Endometrium (tissue), 2 donors: Measurements from ENCODE around the gene NCOA6.
"Not testable (repeated sequence)": the region's sequence is repeated elsewhere in the genome, so short reads cannot be mapped to it uniquely, and the experiment has no call there.

ENCODE experiments used
- FAIRE-seq: peaks from 2 replicates; lab custom pipeline; 2012; peaks lifted over from hg19 to GRCh38; lab: Jason Lieb, UNC
- donor health status: control.
- donor health status: control.

NCOA6 gene

DNA sequence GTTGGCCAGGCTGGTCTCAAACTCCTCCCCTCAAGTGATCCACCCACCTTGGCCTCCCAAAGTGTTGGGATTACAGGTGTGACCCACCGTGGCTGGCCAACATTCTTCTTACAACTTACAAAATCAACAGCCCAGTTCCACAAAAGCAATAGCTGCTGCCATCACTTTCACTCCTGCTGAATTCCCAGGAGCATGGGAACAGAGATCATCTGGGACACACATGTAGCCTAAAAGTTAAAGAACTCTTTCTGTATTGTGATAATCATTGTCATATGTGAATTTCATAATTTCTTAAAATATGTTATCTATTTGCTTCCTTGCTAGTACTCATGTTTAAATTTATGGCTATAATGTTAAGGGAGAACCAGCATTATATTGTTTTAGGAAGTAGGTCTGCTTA, 51.7 kb downstream of the NCOA6 start:
- FAIRE-seq = no peak

DNA sequence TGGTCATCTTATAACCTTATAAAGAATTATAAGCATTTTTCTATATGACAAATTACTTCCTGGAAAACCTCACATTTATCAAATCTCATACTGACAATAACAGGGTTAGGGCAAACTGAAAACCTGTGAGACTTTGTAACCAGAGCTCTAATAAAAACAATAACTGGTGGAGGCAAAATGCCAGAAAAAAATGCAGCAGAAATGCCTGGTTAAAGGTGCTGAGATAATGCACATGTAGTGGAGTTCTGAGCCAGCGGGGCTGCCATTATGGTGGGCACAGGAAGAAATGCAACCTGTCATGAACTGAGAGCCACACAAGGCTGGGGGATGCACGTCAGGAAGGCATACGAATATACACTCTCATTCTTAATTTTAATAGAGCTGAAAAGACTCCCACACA, 53.0 kb downstream of the NCOA6 start:
- no peak for FAIRE-seq

DNA sequence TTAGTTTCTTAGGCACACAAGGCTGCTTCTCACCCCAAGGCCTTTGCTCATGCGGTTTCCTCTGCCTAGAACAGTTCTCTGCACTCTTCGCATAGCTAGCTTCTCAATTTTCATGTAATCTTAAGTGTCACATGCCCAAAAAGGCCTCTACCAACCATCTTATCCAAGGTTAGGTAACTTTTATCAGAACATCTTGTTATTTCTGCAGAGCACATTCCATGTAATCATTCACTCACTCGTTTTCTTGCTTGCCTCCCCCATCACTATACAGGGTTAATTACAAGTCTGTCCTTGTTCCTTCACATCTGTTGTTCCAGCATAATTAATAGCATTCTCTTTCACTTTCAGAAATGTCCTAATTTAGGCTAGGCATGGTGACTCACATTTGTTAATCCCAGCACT, 53.8 kb downstream of the NCOA6 start:
- no peak for FAIRE-seq

DNA sequence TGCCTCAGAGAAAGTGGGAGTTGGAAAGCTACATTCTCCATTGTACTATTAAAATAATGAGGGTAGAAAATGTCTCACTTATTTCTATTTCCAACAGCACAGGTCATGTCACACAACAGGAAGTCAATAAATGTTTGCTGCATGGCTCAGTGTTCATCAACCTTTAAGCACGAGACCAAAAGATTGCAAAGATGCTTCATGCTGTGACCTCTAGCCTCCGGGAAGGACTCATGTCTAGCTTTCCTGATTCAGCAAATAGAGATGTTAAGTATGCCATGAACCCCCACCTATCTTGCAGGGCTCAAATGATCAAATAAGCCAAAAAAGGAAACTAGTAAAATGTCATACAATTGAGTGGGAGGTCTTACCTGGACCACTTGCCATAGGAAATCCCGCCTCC, 57.4 kb downstream of the NCOA6 start:
- no peak for FAIRE-seq

DNA sequence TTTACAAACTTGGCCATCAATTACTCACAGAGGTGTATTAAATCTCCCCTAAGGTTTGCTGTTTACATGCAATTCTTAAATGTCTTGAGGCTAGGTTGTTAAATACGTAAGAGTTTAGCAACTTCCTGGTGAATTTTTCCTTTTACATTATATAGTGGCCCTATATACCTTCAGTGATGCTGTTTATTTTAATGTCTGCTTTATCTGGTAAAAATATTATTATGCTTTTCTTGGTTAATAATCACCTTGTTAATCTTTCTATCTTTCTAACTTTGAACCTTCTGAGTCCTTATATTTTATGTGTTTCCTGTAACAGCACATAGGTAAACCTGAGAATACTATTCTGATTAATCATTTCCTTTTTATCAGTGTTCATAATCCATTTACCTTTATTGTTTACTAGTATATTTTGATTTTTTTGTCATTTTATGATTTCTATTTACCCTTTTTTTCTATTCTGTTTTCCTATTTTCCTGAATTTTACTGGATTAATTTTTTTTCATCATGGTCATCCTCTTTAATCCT, 63.4 kb downstream of the NCOA6 start:
- peak; percentile 39 for FAIRE-seq

DNA sequence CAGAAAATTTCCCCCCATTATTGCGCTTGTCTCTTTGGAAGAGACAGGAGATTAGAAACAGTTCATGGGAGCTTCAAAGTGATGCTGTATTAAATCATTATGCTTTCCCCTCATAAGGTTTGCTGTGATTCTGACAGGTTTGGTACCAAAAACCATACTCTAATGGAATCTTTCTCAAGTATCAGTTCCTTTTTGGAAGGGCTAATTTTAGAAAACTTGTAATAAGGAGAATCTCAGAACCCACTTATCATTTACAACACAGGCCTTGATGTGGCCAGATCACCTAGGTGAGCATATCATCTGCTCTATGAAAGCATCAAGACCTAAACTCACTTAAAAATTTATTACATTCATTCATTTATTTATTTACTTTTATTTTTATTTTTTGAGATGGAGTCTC, 70.1 kb downstream of the NCOA6 start:
- FAIRE-seq = no peak

DNA sequence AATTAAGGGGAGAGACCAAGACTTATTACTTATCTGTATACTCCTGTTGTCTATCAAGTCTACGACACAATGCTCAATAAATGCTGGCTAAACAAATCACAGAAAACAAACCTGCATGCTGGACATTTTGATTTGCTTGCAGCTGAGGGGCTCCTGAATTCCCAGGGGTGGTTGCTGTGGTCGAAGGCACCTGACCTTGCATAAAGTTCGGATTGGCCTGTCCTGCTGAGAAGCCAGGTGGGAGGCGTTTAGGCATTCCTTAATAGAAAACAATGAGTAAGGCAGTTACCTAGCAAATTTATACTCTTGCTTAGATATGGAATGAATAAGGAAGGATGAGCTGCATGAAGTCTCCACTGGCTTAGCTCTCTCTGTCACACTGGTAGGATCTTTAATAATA, 70.8 kb downstream of the NCOA6 start:
- no peak for FAIRE-seq

DNA sequence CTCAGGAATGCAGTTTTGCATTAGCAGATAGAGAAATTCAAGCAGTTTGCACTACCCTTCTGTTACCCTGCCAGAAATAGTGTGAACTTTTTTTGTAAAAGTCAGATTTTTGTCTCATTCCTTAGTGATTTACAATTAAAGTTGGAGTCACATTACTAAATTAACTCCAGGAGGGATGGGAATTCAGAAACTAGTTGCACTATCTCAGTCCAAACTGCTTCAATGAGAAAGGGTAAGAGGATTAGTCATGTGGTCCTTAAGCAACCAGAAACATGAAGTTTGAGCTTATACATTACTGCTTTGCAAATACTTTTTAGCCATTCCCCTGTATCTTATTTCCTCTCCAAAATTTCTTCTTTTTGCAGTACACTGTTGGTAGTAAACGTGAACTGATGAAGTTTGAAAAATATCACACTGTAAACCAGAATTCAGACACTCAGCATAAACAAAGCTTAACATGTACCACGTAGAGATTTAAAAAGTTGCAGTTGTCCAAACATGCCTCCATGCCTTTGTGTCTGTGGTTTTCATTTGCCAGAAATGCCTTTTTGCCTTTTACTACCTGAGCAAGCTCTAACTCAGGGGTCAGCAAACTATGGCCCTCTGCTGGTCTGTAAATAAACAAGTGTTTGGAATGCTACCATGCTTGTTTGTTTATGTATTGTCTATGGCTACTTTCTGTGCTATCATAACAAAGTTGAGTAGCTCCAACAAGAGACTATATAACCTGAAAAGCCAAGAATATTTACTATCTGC, 71.6 kb downstream of the NCOA6 start:
- FAIRE-seq = no peak

DNA sequence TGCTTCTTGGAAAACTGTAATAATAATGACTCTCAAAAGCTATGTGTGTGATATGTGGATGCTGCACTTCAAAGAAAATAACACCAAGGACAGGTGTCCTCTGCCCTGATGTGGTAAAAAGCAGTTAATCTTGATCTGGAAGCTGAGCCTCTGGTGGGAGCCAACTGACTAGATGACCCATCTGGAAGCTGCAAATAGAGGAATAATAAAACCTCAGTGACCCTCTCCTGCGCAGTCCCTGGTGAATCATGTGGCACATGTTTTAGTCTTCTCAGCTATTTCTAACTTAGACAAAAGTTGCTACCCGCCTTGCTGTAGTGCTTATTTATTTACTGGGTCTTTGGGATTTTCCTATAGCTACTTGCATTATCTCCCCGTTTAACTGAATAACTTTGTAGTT, 74.0 kb downstream of the NCOA6 start:
- FAIRE-seq = no peak

DNA sequence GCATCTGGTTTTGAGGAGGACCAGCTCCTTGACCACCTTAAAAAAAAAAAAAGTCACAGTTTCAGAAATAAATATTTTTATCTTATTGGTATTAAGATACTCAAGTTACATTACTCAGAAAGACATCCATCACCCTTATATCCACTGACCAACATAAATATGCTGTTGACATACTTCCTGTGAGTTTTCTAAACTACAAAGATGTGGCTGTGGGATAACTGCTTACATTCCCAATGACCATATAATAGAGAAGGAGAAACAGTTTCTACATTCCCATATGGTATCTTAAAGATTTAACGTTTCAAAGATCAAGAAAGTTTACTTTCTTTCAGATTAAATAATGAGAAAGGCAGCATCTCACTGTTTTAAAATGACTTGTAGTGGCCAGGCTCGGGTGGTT, 75.0 kb downstream of the NCOA6 start:
- no peak for FAIRE-seq

DNA sequence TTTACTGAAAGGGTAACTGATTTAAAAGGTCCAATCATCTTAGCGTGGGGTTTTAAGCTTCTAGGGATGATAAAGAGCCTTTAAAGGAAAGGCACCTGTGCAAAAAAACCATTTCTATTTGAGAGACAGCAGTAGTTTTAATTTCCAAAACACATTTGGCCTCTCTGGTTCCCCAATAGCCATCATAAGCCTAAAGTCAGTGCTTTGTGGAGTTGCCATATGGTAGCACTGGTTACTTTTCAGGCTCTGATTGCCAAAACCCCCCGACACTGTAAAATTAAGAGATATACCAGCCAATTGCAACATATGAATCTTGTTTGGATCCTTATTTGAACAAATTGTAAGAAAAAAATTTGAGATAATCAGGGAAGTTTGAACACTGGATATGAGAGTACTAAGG, 76.7 kb downstream of the NCOA6 start:
- no peak for FAIRE-seq

DNA sequence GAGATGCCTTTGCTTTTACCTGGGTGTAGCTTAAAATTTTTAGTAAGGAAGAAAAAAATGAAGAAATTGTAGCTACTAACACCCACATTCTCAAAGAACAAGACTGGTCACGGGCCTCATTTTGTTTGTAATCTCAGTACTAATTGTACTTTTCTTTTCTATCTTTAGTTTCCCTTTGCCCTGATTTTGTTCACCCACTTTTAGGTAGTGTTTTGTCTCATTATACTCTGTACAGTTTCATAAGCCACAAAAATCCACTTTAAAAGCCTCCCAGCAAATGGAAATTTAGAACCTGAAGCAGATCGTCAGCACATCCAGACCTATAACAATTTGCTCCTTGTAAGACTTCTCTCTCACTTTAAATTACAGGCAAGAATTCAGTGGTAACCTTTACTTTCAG, 78.0 kb downstream of the NCOA6 start:
- FAIRE-seq = no peak

DNA sequence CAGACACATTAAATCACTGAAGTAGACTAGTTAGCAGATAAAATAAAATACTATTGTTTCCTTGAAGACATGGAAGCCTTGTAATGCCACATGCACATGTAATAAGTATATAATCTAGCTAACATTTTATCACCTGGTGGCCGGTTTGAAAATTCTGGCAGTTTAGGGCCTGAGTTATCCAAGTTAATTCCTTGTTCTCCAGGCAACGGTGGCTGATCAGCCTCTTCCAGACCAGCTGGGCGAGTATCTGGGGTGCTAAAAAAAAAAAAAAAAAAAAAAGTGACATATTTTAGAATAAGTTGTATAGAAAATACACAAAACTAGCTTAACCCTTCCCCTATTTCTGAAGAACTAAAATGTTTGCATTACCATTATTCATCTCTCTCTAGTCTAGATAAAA, 78.8 kb downstream of the NCOA6 start:
- FAIRE-seq = no peak

DNA sequence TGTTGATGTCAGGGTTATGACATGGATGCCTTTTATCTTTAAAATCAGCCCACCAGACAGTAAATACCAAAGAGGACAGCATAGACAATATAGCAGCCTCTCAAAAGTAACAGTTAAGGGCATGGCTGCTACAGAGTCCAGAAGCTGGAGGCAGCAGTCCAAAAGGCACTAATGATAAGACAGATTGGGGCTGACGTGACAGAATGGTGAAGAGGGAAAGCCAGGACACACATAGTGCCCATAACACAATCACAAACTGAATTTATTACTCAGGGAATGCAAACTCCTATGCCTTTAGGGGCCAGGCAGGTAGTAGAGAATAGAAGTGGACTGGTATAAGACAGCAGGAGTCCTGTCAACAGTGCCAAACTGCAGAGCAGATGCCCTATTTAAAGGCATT, 80.6 kb downstream of the NCOA6 start:
- no peak for FAIRE-seq

DNA sequence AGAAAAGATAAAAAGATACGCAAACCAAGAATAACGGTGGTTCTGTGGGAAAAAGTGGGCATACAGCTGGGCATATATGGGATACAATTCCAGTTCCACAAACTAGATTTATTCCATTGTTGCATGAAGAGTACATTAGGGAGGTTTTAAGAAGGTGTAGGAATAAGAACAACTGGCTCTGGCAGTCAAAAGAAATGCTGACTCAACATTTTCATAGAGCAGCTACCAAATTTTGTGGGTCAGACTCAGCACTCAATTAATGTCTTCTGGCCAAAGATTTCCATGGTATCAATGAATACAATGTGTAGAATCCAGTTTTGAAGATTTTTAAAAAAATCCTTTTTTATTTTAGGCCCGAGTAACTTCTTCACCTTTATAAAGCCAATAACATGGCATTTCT, 81.1 kb downstream of the NCOA6 start:
- FAIRE-seq = no peak

DNA sequence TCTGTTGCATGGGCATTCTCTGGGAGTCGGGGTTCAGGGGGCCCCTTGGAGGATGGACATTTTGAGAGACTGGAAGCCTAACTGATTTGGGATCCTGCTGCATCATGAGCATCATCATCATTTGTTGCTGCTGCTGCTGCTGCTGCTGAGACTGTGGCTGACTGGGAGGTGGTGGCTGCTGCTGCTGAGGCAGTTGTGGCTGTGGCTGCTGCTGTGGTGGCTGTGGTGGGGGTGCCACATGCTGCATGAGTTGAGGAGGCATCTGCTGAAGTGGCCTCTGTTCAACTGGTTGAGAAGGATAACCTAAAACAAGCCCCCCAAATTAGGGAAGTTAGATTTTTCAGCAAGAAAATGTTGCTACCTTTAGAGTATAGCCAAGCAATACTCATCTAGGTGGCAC, 82.4 kb downstream of the NCOA6 start:
- FAIRE-seq = no peak

DNA sequence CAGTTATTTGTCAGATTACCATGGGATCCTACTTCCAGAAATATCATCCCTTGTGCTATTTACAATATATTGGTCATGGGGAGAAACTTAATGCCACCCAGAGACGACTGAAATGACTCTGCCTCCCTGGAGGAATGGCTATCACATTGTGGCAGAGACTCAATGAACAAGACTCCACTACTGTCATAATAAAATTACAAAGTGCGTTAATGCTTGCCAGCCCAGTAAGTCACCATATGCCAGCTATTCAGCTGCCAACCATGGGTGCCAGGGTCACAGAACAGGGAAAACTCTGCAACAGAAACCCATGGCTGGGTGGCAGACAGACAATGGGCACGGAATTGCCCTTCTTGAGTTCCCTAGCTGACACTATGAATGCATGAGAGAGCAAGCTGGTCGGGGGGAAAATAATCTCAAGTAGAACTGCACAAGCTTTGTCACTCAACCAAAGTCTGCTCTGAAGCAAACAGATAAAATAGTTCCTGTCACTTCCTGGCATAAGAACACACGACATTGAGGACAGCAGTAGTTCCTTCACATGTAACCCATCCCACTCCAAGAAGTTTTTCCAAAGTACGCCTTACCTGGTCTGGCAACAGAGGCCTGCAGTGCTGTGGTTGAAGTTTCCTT, 89.2 kb downstream of the NCOA6 start:
- no peak for FAIRE-seq

DNA sequence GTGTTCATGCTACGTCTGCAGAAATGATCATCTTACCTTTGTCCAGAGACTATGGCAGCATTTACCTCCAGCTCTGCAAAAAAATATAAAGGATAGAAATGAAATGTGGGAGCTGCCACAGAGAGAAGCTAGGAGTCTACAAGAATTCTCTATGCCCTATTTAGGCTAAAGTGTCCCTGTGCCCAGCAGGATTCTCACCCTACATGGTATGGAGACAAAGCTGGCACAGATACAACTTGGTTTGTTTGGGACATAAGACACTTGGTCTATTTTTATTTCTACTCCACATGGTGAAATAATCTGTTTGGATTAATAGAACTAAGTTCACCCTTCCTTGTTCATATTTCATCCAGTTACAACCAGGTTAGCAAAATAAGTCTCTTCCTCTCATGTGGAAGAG, 92.9 kb downstream of the NCOA6 start:
- no peak for FAIRE-seq

DNA sequence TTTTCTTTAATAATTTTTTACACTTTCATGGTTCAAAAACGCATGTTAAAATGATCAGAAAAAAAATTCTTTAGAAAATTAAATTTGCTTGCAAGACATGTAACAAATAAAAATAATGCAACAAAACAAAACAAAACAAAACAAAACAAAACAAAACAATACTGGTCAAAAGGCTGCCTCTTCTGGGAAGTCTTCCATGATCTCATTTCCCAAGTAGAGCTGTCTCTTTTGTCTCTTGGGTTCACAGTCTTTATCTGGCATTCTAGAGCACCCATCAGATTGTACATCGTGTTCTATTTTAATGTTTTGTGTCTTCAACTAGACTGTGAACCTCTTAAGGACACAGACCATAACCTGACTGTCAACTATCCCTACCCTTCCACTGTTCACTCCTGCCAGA, 96.0 kb downstream of the NCOA6 start:
- FAIRE-seq = no peak

DNA sequence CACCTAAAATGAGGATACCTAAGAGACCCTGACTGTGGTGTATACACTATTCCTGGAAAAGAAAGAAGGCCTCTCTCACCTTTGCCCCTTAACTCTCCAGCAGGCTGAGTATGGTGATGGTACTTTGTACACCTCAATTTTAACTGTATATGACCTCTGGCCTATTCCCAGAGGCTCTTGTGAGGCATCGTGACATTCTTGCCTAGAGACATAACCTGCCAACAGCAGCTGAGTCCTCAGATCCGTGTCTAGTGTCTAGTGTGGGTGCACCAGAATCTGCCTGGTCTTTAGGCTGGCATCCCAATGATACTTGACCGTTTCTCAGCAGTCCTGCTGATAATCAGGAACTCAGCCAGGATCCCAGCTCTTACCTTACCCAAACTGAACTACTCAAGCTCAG, 101.3 kb downstream of the NCOA6 start:
- FAIRE-seq = no peak

DNA sequence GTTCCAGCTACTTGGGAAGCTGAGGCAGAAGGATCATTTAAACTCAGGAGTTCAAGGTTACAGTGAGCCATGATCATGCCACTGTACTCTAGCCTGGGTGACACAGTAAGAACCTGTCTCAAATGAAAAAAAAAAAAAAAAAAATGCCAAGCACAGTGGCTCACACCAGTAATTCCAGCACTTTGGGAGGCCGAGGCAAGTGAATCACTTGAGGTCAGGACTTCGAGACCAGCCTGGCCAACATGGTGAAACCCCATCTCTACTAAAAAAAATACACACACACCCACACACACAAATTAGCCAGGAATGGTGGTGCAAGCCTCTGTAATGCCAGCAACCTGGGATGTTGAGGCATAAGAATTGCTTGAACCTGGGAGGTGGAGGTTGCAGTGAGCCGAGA, 102.9 kb downstream of the NCOA6 start:
- FAIRE-seq = not testable (repeated sequence)

DNA sequence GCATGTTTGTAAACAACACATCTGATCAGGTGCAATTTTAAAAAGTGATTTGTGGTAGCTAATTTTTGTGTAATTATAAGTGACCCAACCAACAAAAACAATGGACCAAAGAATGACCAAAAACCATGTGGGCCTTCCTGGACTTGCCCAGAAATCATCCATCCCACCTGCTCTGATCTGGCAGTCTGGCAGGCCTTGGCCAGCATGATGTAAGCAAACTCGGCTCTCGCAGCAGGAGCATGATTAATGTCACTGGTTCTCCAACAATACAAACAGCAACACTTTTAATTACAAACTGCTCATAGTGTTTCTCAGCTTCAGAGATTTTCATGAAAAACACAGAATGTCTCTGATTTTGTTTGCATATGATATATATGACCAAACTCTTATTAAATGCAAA, 105.2 kb downstream of the NCOA6 start:
- FAIRE-seq = no peak

DNA sequence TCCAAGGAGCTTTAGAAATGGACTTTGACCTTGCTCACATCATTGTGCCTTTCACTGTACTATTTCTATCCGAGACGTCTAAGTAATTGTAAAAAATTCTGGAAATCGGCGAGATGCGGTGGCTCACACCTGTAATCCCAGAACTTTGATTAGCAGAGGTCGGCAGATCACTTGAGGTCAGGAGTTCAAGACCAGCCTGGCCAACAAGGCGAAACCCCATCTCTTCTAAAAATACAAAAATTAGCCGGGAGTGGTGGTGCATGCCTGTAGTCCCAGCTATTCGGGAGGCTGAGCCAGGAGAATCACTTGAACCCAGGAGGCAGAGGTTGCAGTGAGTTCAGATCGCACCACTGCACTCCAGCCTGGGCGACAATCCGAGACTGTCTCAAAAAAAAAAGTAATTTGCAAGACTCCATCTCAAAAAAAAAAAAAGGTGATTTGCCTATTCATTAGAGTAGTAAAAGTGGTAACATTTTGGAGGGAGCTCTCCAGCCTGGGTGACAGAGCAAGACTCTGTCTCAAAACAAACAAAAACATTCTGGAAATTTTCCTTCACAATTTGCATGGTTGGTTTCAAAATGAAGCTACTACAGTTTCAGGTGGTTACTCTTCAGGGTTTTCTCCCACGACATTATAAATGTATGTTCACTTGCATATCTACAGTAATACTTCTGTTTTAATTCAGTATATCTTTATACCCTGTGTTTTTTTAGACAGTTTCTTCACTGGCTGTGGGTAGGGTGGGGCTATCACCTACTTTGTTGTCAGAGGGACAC, 106.0 kb downstream of the NCOA6 start:
- not testable (repeated sequence) for FAIRE-seq
